ENCODE measurements around the gene SAPCD2.

Gene SAPCD2

GRCh38 chr9:137016436-137016835 lies 53.9 kb downstream of the SAPCD2 start:
- CTCF ChIA-PET, result no interaction called here
- POLR2A ChIA-PET, result no interaction called here

GRCh38 chr9:137015976-137016375 lies 54.4 kb downstream of the SAPCD2 start:
- no peak for DNase-seq
- H3K4me3 ChIP-seq (ENCODE audit: control insufficient read depth in 1 of 7, extremely low read depth in 1 of 7, insufficient read depth in 4 of 7, low read depth in 2 of 7, low read length in 6 of 7), result no peak overlapping the region
- H3K27ac ChIP-seq (ENCODE audit: insufficient read depth in 1 of 2, low read depth in 1 of 2, low read length in 2 of 2, poor library complexity in 1 of 2, severe bottlenecking in 2 of 2), result no peak overlapping the region
- peaks cover 2 to 91% (median 51%) of the 10 kb centered on the region in 4 experiments for H3K36me3 ChIP-seq (ENCODE audit: control insufficient read depth in 4 of 4, insufficient read depth in 4 of 4, low read length in 3 of 4)
- 98% methylated on average over 20 of the region's 21 CpGs for WGBS (ENCODE audit: insufficient coverage)
- peaks cover 0 to 3% (median 0%) of the 10 kb centered on the region in 4 experiments for H3K4me1 ChIP-seq (ENCODE audit: control extremely low read depth in 1 of 4, control insufficient read depth in 4 of 4, insufficient read depth in 4 of 4, low read length in 3 of 4)
- POLR2A ChIA-PET, result no interaction called here
- no peaks in the 10 kb centered on the region for H3K27me3 ChIP-seq (replicated peaks in 2 of 5; ENCODE audit: control insufficient read depth in 4 of 5, insufficient read depth in 5 of 5, low read length in 4 of 5)
- H3K9me3 ChIP-seq (ENCODE audit: control extremely low read depth in 1 of 5, control insufficient read depth in 4 of 5, insufficient read depth in 2 of 5, low read depth in 1 of 5, low read length in 4 of 5), result no peaks in the 10 kb centered on the region
- CTCF ChIA-PET, result no interaction called here

More at GRCh38 chr9:137016436-137016835, 53.9 kb downstream of the SAPCD2 start:
- no peaks in the 10 kb centered on the region for H3K27me3 ChIP-seq (replicated peaks in 2 of 5; ENCODE audit: control insufficient read depth in 4 of 5, insufficient read depth in 5 of 5, low read length in 4 of 5)
- H3K27ac ChIP-seq (ENCODE audit: insufficient read depth in 1 of 2, low read depth in 1 of 2, low read length in 2 of 2, poor library complexity in 1 of 2, severe bottlenecking in 2 of 2), result no peak overlapping the region
- H3K36me3 ChIP-seq (ENCODE audit: control insufficient read depth in 4 of 4, insufficient read depth in 4 of 4, low read length in 3 of 4), result peaks cover 2 to 91% (median 53%) of the 10 kb centered on the region in 4 experiments
- H3K9me3 ChIP-seq (ENCODE audit: control extremely low read depth in 1 of 5, control insufficient read depth in 4 of 5, insufficient read depth in 2 of 5, low read depth in 1 of 5, low read length in 4 of 5), result no peaks in the 10 kb centered on the region
- peaks cover 0 to 3% (median 0%) of the 10 kb centered on the region in 4 experiments for H3K4me1 ChIP-seq (ENCODE audit: control extremely low read depth in 1 of 4, control insufficient read depth in 4 of 4, insufficient read depth in 4 of 4, low read length in 3 of 4)
- WGBS (ENCODE audit: insufficient coverage), result over 99% methylated on average over 10 of the region's 16 CpGs
- H3K4me3 ChIP-seq (ENCODE audit: control insufficient read depth in 1 of 7, extremely low read depth in 1 of 7, insufficient read depth in 4 of 7, low read depth in 2 of 7, low read length in 6 of 7), result no peak overlapping the region
- no peak for DNase-seq

- peaks cover 2 to 88% (median 50%) of the 10 kb centered on the region in 4 experiments for H3K36me3 ChIP-seq (ENCODE audit: control insufficient read depth in 4 of 4, insufficient read depth in 4 of 4, low read length in 3 of 4)
- H3K27me3 ChIP-seq (replicated peaks in 2 of 5; ENCODE audit: control insufficient read depth in 4 of 5, insufficient read depth in 5 of 5, low read length in 4 of 5), result no peaks in the 10 kb centered on the region
- H3K9me3 ChIP-seq (ENCODE audit: control extremely low read depth in 1 of 5, control insufficient read depth in 4 of 5, insufficient read depth in 2 of 5, low read depth in 1 of 5, low read length in 4 of 5), result no peaks in the 10 kb centered on the region
- CTCF ChIA-PET, result interaction anchor here (1.1 kb wide), 1 partner anchor 67 kb away, joined by 3 read pairs; no protein-coding TSS in a partner anchor
- no peak overlapping the region for H3K27ac ChIP-seq (ENCODE audit: insufficient read depth in 1 of 2, low read depth in 1 of 2, low read length in 2 of 2, poor library complexity in 1 of 2, severe bottlenecking in 2 of 2)
- POLR2A ChIA-PET, result no interaction called here
- no peak overlapping the region for H3K4me3 ChIP-seq (ENCODE audit: control insufficient read depth in 1 of 7, extremely low read depth in 1 of 7, insufficient read depth in 4 of 7, low read depth in 2 of 7, low read length in 6 of 7)
- WGBS (ENCODE audit: insufficient coverage), result 99% methylated on average over 24 of the region's 25 CpGs
- no peak for DNase-seq
- H3K4me1 ChIP-seq (ENCODE audit: control extremely low read depth in 1 of 4, control insufficient read depth in 4 of 4, insufficient read depth in 4 of 4, low read length in 3 of 4), result peaks cover 0 to 3% (median 0%) of the 10 kb centered on the region in 4 experiments
These were observed 54.8 kb downstream of the SAPCD2 start for GRCh38 chr9:137015540-137015930.

- Histone ChIP-seq H3K36me3 (ENCODE audit: control insufficient read depth in 4 of 4, insufficient read depth in 4 of 4, low read length in 3 of 4) (peaks cover 2 to 86% (median 49%) of the 10 kb centered on the region in 4 experiments), H3K4me3 (ENCODE audit: control insufficient read depth in 1 of 7, extremely low read depth in 1 of 7, insufficient read depth in 4 of 7, low read depth in 2 of 7, low read length in 6 of 7) (no peak overlapping the region), H3K9me3 (ENCODE audit: control extremely low read depth in 1 of 5, control insufficient read depth in 4 of 5, insufficient read depth in 2 of 5, low read depth in 1 of 5, low read length in 4 of 5) (no peaks in the 10 kb centered on the region), H3K27me3 (replicated peaks in 2 of 5; ENCODE audit: control insufficient read depth in 4 of 5, insufficient read depth in 5 of 5, low read length in 4 of 5) (no peaks in the 10 kb centered on the region), H3K4me1 (ENCODE audit: control extremely low read depth in 1 of 4, control insufficient read depth in 4 of 4, insufficient read depth in 4 of 4, low read length in 3 of 4) (peaks cover 0 to 3% (median 0%) of the 10 kb centered on the region in 4 experiments), H3K27ac (ENCODE audit: insufficient read depth in 1 of 2, low read depth in 1 of 2, low read length in 2 of 2, poor library complexity in 1 of 2, severe bottlenecking in 2 of 2) (no peak overlapping the region)
- no peak for DNase-seq
- CTCF ChIA-PET, result interaction anchor here (1.1 to 2.0 kb wide), 3 partner anchors 9 to 67 kb away, joined by 3 to 7 read pairs (median 3); no protein-coding TSS in a partner anchor
- POLR2A ChIA-PET, result no interaction called here
- WGBS (ENCODE audit: insufficient coverage), result 97% methylated on average over 36 of the region's 36 CpGs
These were observed 55.4 kb downstream of the SAPCD2 start for GRCh38 chr9:137014776-137015539.

DNA sequence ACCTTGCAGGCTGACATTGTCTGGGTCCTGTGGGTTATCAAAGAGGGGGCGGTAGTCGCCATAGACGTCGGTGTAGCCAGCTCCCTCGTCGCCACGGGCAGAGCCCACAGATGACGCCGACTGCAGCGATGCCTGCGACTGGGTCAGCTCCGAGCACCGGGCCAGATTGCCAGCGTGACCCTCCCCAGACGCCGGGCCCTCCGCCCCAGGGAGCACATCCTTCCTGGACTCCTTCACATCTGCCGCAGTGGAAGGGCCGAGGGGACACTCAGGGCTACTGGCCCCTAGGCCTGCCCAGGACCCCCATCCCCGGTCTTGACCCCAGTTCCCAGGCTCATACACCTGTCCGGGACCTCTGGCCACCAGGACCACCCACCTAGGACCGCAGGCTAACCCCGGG lies 56.2 kb downstream of the SAPCD2 start:
- no peak for DNase-seq
- Histone ChIP-seq H3K36me3 (ENCODE audit: control insufficient read depth in 4 of 4, insufficient read depth in 4 of 4, low read length in 3 of 4) (peaks cover 2 to 84% (median 49%) of the 10 kb centered on the region in 4 experiments), H3K27ac (ENCODE audit: insufficient read depth in 1 of 2, low read depth in 1 of 2, low read length in 2 of 2, poor library complexity in 1 of 2, severe bottlenecking in 2 of 2) (no peak overlapping the region), H3K9me3 (ENCODE audit: control extremely low read depth in 1 of 5, control insufficient read depth in 4 of 5, insufficient read depth in 2 of 5, low read depth in 1 of 5, low read length in 4 of 5) (no peaks in the 10 kb centered on the region), H3K4me1 (ENCODE audit: control extremely low read depth in 1 of 4, control insufficient read depth in 4 of 4, insufficient read depth in 4 of 4, low read length in 3 of 4) (peaks cover 0 to 3% (median 0%) of the 10 kb centered on the region in 4 experiments), H3K27me3 (replicated peaks in 2 of 5; ENCODE audit: control insufficient read depth in 4 of 5, insufficient read depth in 5 of 5, low read length in 4 of 5) (no peaks in the 10 kb centered on the region), H3K4me3 (ENCODE audit: control insufficient read depth in 1 of 7, extremely low read depth in 1 of 7, insufficient read depth in 4 of 7, low read depth in 2 of 7, low read length in 6 of 7) (no peak overlapping the region)
- ChIA-PET POLR2A (no interaction called here), CTCF (interaction anchor here (1.4 to 2.0 kb wide), 2 partner anchors 8 to 15 kb away, joined by 3 to 7 read pairs; no protein-coding TSS in a partner anchor)
- 93% methylated on average over 23 of the region's 23 CpGs for WGBS (ENCODE audit: insufficient coverage)

DNA sequence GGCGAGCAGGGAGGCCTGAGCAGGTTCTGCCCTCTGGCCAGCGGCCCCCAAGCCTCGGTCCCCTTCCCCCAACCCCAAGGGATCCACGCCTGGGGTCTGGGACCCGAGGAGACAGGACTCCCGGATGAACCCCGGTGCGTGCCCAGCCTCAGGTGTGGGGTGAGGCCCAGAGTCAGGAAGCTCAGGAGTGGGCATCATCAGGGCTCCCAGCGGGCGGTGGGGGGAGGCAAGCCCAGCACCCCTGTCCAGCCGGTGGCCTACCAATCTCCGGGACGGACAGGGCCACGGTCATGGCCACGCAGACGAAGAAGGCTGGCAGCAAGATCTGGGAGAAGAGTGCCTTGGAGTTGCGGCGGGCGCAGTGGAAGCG lies 56.8 kb downstream of the SAPCD2 start:
- CTCF ChIA-PET, result interaction anchor here (2.0 kb wide), 1 partner anchor 16 kb away, joined by 7 read pairs; no protein-coding TSS in a partner anchor
- Histone ChIP-seq H3K27ac (ENCODE audit: insufficient read depth in 1 of 2, low read depth in 1 of 2, low read length in 2 of 2, poor library complexity in 1 of 2, severe bottlenecking in 2 of 2) (no peak overlapping the region), H3K9me3 (ENCODE audit: control extremely low read depth in 1 of 5, control insufficient read depth in 4 of 5, insufficient read depth in 2 of 5, low read depth in 1 of 5, low read length in 4 of 5) (no peaks in the 10 kb centered on the region), H3K27me3 (replicated peaks in 2 of 5; ENCODE audit: control insufficient read depth in 4 of 5, insufficient read depth in 5 of 5, low read length in 4 of 5) (no peaks in the 10 kb centered on the region), H3K4me1 (ENCODE audit: control extremely low read depth in 1 of 4, control insufficient read depth in 4 of 4, insufficient read depth in 4 of 4, low read length in 3 of 4) (peaks cover 0 to under 1% (median 0%) of the 10 kb centered on the region in 4 experiments), H3K4me3 (ENCODE audit: control insufficient read depth in 1 of 7, extremely low read depth in 1 of 7, insufficient read depth in 4 of 7, low read depth in 2 of 7, low read length in 6 of 7) (no peak overlapping the region), H3K36me3 (ENCODE audit: control insufficient read depth in 4 of 4, insufficient read depth in 4 of 4, low read length in 3 of 4) (peaks cover 2 to 79% (median 43%) of the 10 kb centered on the region in 4 experiments)
- POLR2A ChIA-PET, result no interaction called here
- no peak for DNase-seq
- WGBS (ENCODE audit: insufficient coverage), result 98% methylated on average over 9 of the region's 20 CpGs
